Measurements from ENCODE around the gene CRLF2.
"Not testable (repeated sequence)": the region's sequence is repeated elsewhere in the genome, so short reads cannot be mapped to it uniquely, and the experiment has no call there.

Gene CRLF2

DNA sequence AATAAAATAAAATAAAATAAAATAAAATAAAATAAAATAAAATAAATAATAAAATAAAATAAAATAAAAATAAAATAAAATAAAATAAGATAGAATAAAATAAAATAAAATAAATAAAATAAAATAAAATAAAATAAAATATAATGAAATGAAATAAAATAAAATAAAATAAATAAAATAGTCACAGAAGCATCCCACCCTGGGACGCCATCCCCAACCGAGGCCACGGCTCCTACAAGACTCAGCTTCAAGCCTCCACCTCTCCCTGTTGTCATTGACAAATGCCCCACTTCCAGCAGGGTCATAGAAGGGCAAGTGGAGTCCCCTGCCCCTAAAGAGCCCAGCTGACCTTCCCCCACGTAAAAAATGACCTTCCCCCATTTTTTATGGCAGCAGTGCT lies 30.2 kb downstream of the CRLF2 start:
- TF ChIP-seq, protein P1, sequence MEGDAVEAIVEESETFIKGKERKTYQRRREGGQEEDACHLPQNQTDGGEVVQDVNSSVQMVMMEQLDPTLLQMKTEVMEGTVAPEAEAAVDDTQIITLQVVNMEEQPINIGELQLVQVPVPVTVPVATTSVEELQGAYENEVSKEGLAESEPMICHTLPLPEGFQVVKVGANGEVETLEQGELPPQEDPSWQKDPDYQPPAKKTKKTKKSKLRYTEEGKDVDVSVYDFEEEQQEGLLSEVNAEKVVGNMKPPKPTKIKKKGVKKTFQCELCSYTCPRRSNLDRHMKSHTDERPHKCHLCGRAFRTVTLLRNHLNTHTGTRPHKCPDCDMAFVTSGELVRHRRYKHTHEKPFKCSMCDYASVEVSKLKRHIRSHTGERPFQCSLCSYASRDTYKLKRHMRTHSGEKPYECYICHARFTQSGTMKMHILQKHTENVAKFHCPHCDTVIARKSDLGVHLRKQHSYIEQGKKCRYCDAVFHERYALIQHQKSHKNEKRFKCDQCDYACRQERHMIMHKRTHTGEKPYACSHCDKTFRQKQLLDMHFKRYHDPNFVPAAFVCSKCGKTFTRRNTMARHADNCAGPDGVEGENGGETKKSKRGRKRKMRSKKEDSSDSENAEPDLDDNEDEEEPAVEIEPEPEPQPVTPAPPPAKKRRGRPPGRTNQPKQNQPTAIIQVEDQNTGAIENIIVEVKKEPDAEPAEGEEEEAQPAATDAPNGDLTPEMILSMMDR (IDR thresholded peaks at IDR 0.05; ENCODE audit: extremely low read depth, missing control alignments) = no peak
- DNase-seq (ENCODE audit: low spot score) = no peak

DNA sequence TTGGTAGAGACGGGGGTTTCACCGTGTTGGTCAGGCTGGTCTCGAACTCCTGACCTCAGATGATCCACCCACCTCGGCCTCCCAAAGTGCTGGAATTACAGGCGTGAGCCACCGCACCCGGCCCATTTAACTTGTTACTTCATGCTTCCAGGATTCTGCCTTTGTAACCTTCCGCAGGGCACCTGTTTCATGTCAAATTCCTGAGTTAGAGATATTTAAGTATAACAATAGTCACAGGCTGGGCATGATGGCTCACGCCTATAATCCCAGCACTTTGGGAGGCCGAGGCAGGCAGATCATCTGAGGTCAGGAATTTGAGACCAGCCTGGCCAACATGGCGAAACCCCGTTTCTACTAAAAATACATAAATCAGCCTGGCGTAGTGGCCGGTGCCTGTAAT lies 30.8 kb downstream of the CRLF2 start:
- DNase-seq (ENCODE audit: low spot score) = not testable (repeated sequence)

DNA sequence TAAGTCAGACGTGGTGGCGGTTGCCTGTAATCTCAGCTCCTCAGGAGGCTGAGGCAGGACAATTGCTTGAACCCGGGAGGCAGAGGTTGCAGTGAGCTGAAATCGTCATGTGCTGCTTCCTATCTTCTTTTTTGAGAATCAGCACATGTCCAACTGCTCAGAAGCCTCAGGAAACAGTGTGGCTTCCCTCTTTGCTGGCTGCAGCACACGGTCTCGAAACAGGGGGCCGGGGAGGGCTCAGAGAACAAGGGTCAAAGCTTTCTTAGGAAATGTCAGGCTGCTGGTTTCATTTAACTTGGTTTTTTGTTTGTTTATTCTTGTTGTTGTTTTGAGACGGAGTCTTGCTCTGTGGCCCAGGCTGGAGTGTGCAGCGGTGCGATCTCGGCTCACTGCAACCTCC lies 31.3 kb downstream of the CRLF2 start:
- DNase-seq (ENCODE audit: low spot score) = no peak
- TF ChIP-seq, protein P1 (IDR thresholded peaks at IDR 0.05; ENCODE audit: extremely low read depth, missing control alignments) = no peak

DNA sequence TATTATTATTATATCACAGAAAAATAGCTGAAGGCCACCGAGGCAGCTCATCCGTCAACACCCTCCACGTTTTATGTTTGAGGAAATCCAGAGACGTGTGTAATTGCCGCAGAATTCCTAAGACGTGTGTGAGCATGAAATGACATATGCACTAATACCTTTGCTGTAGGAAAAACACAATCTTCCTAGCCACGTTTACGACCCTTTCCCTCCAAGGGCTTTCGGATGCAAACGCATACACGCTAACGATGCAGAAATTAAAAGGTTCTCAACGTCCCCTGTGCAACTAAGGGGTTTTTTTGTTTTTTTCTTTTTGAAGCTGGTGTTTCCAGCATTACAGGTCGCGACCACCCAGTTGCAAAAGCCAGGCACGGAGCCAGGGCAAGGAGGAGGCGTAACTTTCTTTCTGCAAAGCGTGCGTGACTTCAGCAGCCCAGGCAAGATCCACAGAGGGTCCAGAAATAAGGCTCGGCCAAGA lies 33.8 kb downstream of the CRLF2 start:
- DNase-seq (ENCODE audit: low spot score) = no peak
- TF ChIP-seq, protein P1 (IDR thresholded peaks at IDR 0.05; ENCODE audit: extremely low read depth, missing control alignments) = no peak

DNA sequence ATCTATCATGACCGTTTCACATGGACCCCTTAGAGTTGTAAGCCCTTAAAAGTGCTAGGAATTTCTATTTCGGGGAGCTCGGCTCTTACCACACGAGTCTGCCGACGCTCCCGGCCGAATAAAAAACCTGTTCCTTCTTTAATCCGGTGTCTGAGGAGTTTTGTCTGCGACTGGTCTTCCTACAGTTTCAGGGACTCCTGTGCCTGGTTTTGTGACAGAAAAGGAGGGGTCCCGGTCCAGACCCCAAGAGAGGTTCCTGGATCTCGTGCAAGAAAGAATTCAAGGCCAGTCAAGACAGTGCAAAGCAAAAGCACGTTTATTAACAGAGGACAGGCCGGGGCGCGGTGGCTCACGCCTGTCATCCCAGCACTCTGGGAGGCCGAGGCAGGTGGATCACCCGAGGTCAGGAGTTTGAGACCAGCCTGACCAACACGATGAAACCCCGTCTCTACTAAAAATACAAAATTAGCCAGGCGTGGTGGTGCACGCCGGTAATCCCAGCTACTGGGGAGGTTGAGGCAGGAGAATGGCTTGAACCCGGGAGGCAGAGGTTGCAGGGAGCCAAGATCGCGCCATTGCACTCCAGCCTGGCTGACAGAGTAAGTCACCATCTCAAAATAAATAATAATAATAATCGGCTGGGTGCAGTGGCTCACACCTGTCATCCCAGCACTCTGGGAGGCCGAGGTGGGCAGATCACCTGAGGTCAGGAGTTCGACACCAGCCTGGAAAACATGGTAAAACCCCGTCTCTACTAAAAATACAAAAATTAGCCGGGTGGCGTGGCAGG lies 35.7 kb downstream of the CRLF2 start:
- DNase-seq (ENCODE audit: low spot score) = not testable (repeated sequence)

DNA sequence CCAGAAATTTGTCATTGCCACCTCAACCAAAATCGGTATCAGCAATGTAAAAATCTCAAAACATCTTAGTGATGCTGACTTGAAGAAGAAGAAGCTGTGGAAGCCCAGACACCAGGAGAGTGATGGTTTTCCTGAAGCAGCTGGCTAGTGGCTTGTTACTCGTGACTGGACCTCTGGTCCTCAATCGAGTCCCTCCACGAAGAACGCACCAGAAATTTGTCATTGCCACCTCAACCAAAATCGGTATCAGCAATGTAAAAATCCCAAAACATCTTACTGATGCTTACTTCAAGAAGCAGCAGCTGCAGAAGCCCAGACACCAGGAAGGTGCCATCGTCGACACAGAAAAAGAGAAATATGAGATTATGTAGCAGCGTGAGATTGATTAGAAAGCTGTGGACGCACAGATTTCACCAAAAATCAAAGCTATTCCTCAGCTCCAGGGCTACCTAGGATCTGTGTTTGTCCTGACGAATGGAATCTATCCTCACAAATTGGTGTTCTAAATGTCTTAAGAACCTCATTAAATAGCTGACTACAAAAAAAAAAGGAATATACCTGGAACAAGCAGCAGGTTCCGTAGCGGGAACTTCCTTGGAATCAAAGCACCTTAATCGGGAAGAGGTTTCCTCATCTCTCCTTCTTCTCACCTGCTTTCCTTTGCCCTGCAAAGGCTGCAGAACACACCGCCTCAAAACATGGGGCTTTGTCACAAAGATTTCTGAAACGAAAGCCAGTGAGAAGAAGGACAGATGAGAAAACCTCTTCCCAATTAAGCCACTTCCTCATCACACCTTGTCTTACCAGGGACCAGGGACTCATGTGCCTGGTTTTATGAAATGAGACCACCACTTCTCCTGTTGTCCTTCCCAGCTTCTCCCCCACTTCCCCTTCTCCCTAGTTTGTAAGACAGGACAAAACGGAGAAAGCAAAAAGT lies 37.6 kb downstream of the CRLF2 start:
- DNase-seq (ENCODE audit: low spot score) = not testable (repeated sequence)

DNA sequence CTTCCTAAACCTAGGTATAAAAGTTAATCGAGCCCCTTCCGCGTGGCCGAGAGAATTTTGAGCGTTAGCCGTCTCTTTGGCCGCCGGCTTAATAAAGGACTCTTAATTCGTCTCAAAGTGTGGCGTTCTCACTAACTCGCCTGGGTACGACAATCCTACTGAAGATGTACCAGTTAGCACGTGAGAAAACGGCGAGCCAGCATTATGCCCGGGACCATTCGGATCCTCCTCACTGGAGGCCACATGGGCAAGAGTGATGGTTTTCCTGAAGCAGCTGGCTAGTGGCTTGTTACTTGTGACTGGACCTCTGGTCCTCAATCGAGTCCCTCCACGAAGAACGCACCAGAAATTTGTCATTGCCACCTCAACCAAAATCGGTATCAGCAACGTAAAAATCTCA lies 39.0 kb downstream of the CRLF2 start:
- DNase-seq (ENCODE audit: low spot score) = not testable (repeated sequence)

DNA sequence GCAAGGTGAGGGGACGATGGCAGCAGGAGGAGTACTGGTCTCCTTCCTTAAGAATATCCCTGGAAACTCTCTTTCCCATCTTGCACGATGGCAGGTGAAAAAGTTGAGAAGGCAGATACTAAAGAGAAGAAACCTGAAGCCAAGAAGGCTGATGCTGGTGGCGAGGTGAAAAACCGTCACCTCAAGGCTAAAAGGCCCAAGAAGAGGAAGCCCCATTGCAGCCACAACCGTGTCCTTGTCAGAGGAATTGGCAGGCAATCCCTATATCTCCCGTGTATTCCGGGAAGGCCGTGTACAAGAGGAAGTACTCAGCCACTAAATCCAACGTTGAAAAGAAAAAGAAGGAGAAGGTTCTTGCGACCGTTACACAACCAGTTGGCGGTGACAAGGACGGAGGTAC lies 40.0 kb downstream of the CRLF2 start:
- no peak for DNase-seq (ENCODE audit: low spot score)
- TF ChIP-seq, protein P1 (IDR thresholded peaks at IDR 0.05; ENCODE audit: extremely low read depth, missing control alignments) = no peak

DNA sequence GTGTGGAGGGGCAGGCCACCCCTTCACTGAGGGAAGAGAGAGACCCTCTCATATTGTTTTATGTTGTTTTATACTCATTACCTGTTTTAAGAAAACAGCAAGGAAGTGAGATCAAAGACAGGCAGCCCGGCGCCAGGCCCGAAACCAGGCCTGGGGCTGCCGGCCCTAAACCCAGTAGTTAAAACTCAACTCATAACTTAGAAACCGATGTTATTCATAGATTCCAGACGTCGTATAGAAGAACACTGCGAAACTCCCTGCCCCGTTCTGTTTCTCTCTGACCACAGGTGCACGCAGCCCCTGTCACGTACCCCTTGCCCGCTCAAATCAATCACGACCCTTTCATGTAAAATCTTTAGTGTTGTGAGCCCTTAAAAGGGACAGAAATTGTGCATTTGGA lies 40.5 kb downstream of the CRLF2 start:
- DNase-seq (ENCODE audit: low spot score) = not testable (repeated sequence)

DNA sequence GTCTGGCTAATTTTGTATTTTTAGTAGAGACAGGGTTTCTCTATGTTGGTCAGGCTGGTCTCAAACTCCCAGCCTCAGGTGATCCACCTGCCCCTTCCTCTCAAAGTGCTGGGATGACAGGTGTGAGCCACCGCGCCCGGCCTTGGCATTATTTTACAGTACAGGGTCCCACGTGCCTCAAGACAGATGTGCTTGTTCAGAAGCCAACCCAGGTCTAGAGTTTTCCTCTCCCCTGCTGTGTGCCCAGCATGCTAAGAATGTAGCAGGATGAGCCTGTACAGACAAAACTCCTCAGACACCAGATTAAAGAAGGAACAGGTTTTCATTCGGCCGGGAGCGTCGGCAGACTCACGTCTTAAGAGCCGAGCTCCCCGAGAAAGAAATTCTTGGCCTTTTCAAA lies 42.2 kb downstream of the CRLF2 start:
- no peak for DNase-seq (ENCODE audit: low spot score)
- TF ChIP-seq, protein P1 (IDR thresholded peaks at IDR 0.05; ENCODE audit: extremely low read depth, missing control alignments) = no peak
